GM23338 (cell line): ENCODE measurements around the gene ZNF496. TPM values are rescaled to one million over a fixed set of nuclear protein-coding genes. Genes with fewer than 3 reads are reported as not detected.

Experiments
- ATAC-seq: fragments of 200-7000 bp; cut with Tn5 transposase; 3 replicates; pipeline ENCODE4 v1.9.1; 2020
- DNase-seq: peaks from one replicate; pipeline ENCODE4 v3.0.0-alpha.2; 2015; ENCODE audit warnings: low spot score
- H2AFZ ChIP-seq: fragments of 200-600 bp; sonication (generic); 2 replicates; pipeline ENCODE4 v1.8.0; 2016; ENCODE audit warnings: antibody characterized with exemption, mild to moderate bottlenecking, moderate library complexity
- H3F3A ChIP-seq: fragments of 200-600 bp; sonication (generic); replicated peaks from 2 replicates; pipeline ENCODE4 v1.8.0; 2017; ENCODE audit warnings: antibody characterized with exemption, mixed run types, low read depth
- H3K27ac ChIP-seq: fragments of 200-600 bp; sonication (generic); 2 replicates; pipeline ENCODE4 v1.6.1; 2016; ENCODE audit warnings: low read depth
- H3K27me3 ChIP-seq: fragments of 200-600 bp; sonication (generic); 2 replicates; pipeline ENCODE4 v1.8.0; 2016; ENCODE audit warnings: mild to moderate bottlenecking, mixed run types, moderate library complexity; ENCODE audit not compliant: insufficient read depth
- H3K36me3 ChIP-seq: fragments of 200-600 bp; sonication (generic); 2 replicates; pipeline ENCODE4 v1.8.0; 2016; ENCODE audit warnings: mild to moderate bottlenecking; ENCODE audit not compliant: insufficient read depth
- H3K4me1 ChIP-seq: fragments of 200-600 bp; sonication (generic); 2 replicates; pipeline ENCODE4 v1.8.0; 2016; ENCODE audit warnings: mild to moderate bottlenecking, moderate library complexity; ENCODE audit not compliant: insufficient read depth
- H3K4me2 ChIP-seq: fragments of 200-600 bp; sonication (generic); 2 replicates; pipeline ENCODE4 v1.7.1; 2017; ENCODE audit warnings: mixed run types
- H3K4me3 ChIP-seq: fragments of 200-600 bp; sonication (generic); 2 replicates; pipeline ENCODE4 v1.6.1; 2016; ENCODE audit warnings: mixed run types
- H3K79me2 ChIP-seq: fragments of 200-600 bp; sonication (generic); replicated peaks from 2 replicates; pipeline ENCODE4 v1.8.0; 2017; ENCODE audit warnings: mild to moderate bottlenecking; ENCODE audit not compliant: insufficient read depth
- H3K9me2 ChIP-seq: fragments of 200-600 bp; sonication (generic); 2 replicates; pipeline ENCODE4 v1.8.0; 2017; ENCODE audit not compliant: insufficient read depth
- H4K20me1 ChIP-seq: fragments of 200-600 bp; sonication (generic); replicated peaks from 2 replicates; pipeline ENCODE4 v1.8.0; 2017; ENCODE audit warnings: mild to moderate bottlenecking; ENCODE audit not compliant: insufficient read depth
- H3K27ac Mint-ChIP-seq: 2 replicates; pipeline ENCODE4 v1.8.0; 2020; ENCODE audit warnings: inconsistent platforms, mild to moderate bottlenecking, moderate library complexity, mixed read lengths
- H3K27me3 Mint-ChIP-seq: 3 replicates; pipeline ENCODE4 v1.8.0; 2022; ENCODE audit warnings: low read depth, mild to moderate bottlenecking, moderate library complexity, mixed read lengths, inconsistent platforms; ENCODE audit not compliant: insufficient read depth, poor library complexity
- H3K36me3 Mint-ChIP-seq: 3 replicates; pipeline ENCODE4 v1.8.0; 2021; ENCODE audit warnings: low read depth, mild to moderate bottlenecking, inconsistent platforms, moderate library complexity, mixed read lengths
- H3K4me1 Mint-ChIP-seq: 3 replicates; pipeline ENCODE4 v1.8.0; 2020; ENCODE audit warnings: mild to moderate bottlenecking, inconsistent platforms, mixed read lengths
- H3K4me3 Mint-ChIP-seq: 3 replicates; pipeline ENCODE4 v1.8.0; 2021; ENCODE audit warnings: moderate library complexity, mild to moderate bottlenecking, inconsistent platforms, mixed read lengths
- H3K9me3 Mint-ChIP-seq: 3 replicates; pipeline ENCODE4 v1.8.0; 2020; ENCODE audit warnings: moderate library complexity, mild to moderate bottlenecking, inconsistent platforms, mixed read lengths
- CREB1 ChIP-seq: fragments of 250-450 bp; sonication (Bioruptor Pico); IDR thresholded peaks from 2 replicates; pipeline ENCODE4 v1.5.0; 2020; ENCODE audit warnings: low read depth, mild to moderate bottlenecking, moderate library complexity
- EZH2 ChIP-seq: fragments of 200-600 bp; sonication (generic); IDR thresholded peaks from one replicate; pipeline ENCODE4 v1.8.0; 2017; ENCODE audit warnings: antibody characterized with exemption, mild to moderate bottlenecking, low read depth; ENCODE audit not compliant: unreplicated experiment
- EZH2phosphoT487 ChIP-seq: fragments of 200-600 bp; sonication (generic); IDR thresholded peaks from one replicate; pipeline ENCODE4 v1.8.1; 2018; ENCODE audit warnings: antibody characterized with exemption; ENCODE audit not compliant: unreplicated experiment
- JUNB ChIP-seq: IDR thresholded peaks from one replicate; pipeline ENCODE4 v1.6.1; 2016; ENCODE audit warnings: antibody characterized with exemption; ENCODE audit not compliant: unreplicated experiment
- NANOG ChIP-seq: IDR thresholded peaks from 2 replicates; pipeline ENCODE4 v1.6.1; 2016; ENCODE audit warnings: antibody characterized with exemption, borderline replicate concordance
- POLR2AphosphoS5 ChIP-seq: IDR thresholded peaks from 2 replicates; pipeline ENCODE4 v1.6.1; 2016; ENCODE audit warnings: antibody characterized with exemption, low read depth
- REST ChIP-seq: IDR thresholded peaks from one replicate; pipeline ENCODE4 v1.6.1; 2018; ENCODE audit warnings: antibody characterized with exemption; ENCODE audit not compliant: unreplicated experiment
- STAT1 ChIP-seq: IDR thresholded peaks from one replicate; pipeline ENCODE4 v1.6.1; 2016; ENCODE audit warnings: antibody characterized with exemption; ENCODE audit not compliant: unreplicated experiment
- ZNF114 ChIP-seq: fragments of 250-450 bp; sonication (Bioruptor Pico); IDR thresholded peaks from 2 replicates; pipeline ENCODE4 v1.5.0; 2020; ENCODE audit warnings: mild to moderate bottlenecking, moderate library complexity
- ZNF331 ChIP-seq: fragments of 250-450 bp; sonication (Bioruptor Pico); IDR thresholded peaks from 2 replicates; pipeline ENCODE4 v1.5.0; 2020; ENCODE audit warnings: low read depth, mild to moderate bottlenecking, moderate library complexity
- ZNF462 ChIP-seq: fragments of 250-450 bp; sonication (Bioruptor Pico); IDR thresholded peaks from 2 replicates; pipeline ENCODE4 v1.5.0; 2020; ENCODE audit warnings: mild to moderate bottlenecking, moderate library complexity
- polyA plus RNA-seq: library from polyadenylated mRNA; unstranded; fragments of >200 nt; fragmentation: Nextera tagmentation; extraction: Ambion mirVana; gene quantifications from 2 replicates; pipeline ENCODE4 v1.2.1, GENCODE V29; 2016
- total RNA-seq: library from RNA; depleted of rRNA; stranded (reverse); fragments of >200 nt; shearing (Covaris generic); gene quantifications from 2 replicates; pipeline ENCODE4 v1.2.3, GENCODE V29; 2014
- TF ChIP-seq, protein P1 (sequence below), 2 experiments: fragments of 200-600 bp in 1 of 2; sonication (generic) in 1 of 2; conservative IDR thresholded peaks; 2 replicates each; pipeline versions ENCODE4 v1.5.1 to v1.6.1; 2016 to 2017; ENCODE audit warnings: antibody characterized with exemption in 2 of 2, low read depth in 2 of 2, mild to moderate bottlenecking in 2 of 2, moderate library complexity in 1 of 2
- TF ChIP-seq, protein P2 (sequence below): IDR thresholded peaks from 2 replicates; pipeline ENCODE4 v1.6.1; 2016; ENCODE audit warnings: antibody characterized with exemption

ZNF496 gene
- total and polyA plus RNA-seq, 2 experiments from 2014 or later = 22.0 to 127 TPM

DNA sequence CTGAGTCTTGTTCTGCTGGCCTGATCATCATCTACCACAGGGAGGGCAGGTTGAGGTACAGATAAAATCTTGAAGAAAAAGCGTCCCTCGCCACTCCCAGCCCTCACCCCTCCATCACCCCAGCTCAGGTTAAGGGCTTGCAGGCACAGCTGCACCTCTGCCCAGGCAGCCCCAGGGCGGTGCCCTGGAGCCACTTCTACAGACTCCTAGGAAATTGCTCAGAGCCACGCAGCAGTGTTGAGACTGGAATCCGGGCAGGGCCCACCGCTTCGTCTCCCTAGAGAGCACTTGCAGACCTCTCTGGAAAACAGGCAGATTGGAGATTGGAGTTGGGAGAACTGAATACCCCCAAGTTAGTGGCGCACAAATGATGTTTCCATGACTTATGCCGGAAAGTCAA, 40.5 kb downstream of the ZNF496 start:
- peaks cover 19% of the 10 kb centered on the region for H3K36me3 Mint-ChIP-seq
- H3K9me2 ChIP-seq = 0 out of 2 replicates have a peak, but pooled peaks cover 3% of the 10 kb centered on the region
- H3K4me1 Mint-ChIP-seq = peaks cover 52% of the 10 kb centered on the region

More for the DNA sequence above, 40.5 kb downstream of the ZNF496 start:
- ATAC-seq (no peak), DNase-seq (no peak)
- Histone ChIP-seq H3K27me3 (no peaks in the 10 kb centered on the region), H3K4me3 (no peak overlapping the region), H3K4me2 (no peak overlapping the region), H3F3A (no peaks in the 10 kb centered on the region; the same call in 1 of the 2 replicates), H4K20me1 (no peaks in the 10 kb centered on the region), H3K36me3 (no peaks in the 10 kb centered on the region), H3K79me2 (no peaks in the 10 kb centered on the region), H3K4me1 (peaks cover 44% of the 10 kb centered on the region), H3K27ac (no peak overlapping the region), H2AFZ (no peak overlapping the region)
- Mint-ChIP-seq H3K4me3 (no peak overlapping the region), H3K27me3 (peaks cover 10% of the 10 kb centered on the region), H3K27ac (no peak overlapping the region), H3K9me3 (peaks cover 13% of the 10 kb centered on the region)
- TF ChIP-seq, protein P1, sequence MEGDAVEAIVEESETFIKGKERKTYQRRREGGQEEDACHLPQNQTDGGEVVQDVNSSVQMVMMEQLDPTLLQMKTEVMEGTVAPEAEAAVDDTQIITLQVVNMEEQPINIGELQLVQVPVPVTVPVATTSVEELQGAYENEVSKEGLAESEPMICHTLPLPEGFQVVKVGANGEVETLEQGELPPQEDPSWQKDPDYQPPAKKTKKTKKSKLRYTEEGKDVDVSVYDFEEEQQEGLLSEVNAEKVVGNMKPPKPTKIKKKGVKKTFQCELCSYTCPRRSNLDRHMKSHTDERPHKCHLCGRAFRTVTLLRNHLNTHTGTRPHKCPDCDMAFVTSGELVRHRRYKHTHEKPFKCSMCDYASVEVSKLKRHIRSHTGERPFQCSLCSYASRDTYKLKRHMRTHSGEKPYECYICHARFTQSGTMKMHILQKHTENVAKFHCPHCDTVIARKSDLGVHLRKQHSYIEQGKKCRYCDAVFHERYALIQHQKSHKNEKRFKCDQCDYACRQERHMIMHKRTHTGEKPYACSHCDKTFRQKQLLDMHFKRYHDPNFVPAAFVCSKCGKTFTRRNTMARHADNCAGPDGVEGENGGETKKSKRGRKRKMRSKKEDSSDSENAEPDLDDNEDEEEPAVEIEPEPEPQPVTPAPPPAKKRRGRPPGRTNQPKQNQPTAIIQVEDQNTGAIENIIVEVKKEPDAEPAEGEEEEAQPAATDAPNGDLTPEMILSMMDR (conservative IDR thresholded peaks at IDR 0.05; ENCODE audit: low read depth in 2 of 2) = no peak
- TF ChIP-seq POLR2AphosphoS5 (no peak), REST (no peak), ZNF331 (no peak), NANOG (no peak), CREB1 (CRISPR knock-in tag) (no peak), EZH2 (no peak), EZH2phosphoT487 (no peak), JUNB (no peak), ZNF462 (CRISPR knock-in tag) (no peak), STAT1 (no peak), ZNF114 (CRISPR knock-in tag) (no peak)
- TF ChIP-seq, protein P2, sequence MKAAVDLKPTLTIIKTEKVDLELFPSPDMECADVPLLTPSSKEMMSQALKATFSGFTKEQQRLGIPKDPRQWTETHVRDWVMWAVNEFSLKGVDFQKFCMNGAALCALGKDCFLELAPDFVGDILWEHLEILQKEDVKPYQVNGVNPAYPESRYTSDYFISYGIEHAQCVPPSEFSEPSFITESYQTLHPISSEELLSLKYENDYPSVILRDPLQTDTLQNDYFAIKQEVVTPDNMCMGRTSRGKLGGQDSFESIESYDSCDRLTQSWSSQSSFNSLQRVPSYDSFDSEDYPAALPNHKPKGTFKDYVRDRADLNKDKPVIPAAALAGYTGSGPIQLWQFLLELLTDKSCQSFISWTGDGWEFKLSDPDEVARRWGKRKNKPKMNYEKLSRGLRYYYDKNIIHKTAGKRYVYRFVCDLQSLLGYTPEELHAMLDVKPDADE = no peak
